K562 (cell line): Measurements from ENCODE around the gene TGFBR2. TPM values are rescaled to one million over a fixed set of nuclear protein-coding genes. Genes with fewer than 3 reads are reported as not detected.

Source experiments
- ATAC-seq: fragments of 200-7000 bp; cut with Tn5 transposase; 3 replicates; pipeline ENCODE4 v1.9.1; 2020; ENCODE audit warnings: moderate library complexity
- BruUV-seq: library from RNA; stranded (reverse); fragments of 400-500 nt; replicated peaks from 2 replicates; lab custom pipeline; 2021; lab: Mats Ljungman, UMichigan
- CTCF ChIA-PET: fragments of 300-600 bp; formaldehyde crosslinking; extraction: SDS; loops from one replicate; lab custom pipeline; 2021; ENCODE audit warnings: low intra/inter-chr PET ratio; lab: Yijun Ruan, JAX
- POLR2A ChIA-PET: fragments of 300-600, 350-650 bp; sonication (Branson Sonifier 250); formaldehyde crosslinking; extraction: SDS; loops from one replicate; lab custom pipeline; 2021; ENCODE audit warnings: antibody characterized with exemption, inconsistent platforms; lab: Yijun Ruan, JAX
- DNase-seq, 4 experiments: peaks; one replicate each; pipeline versions ENCODE4 v3.0.0 to v3.0.0-alpha.2; 2011 to 2018; ENCODE audit warnings: low spot score in 3 of 4, mixed read lengths in 3 of 4; ENCODE audit errors: extremely low read depth in 1 of 4
- FAIRE-seq: peaks from 2 replicates; lab custom pipeline; 2011; peaks lifted over from hg19 to GRCh38; lab: Jason Lieb, UNC
- H2AFZ ChIP-seq: 2 replicates; pipeline ENCODE4 v1.6.0; 2011; ENCODE audit warnings: low read depth, low read length, control low read depth, inconsistent platforms
- H3K27ac ChIP-seq: fragments of 200-600 bp; 3 replicates; pipeline ENCODE4 v1.8.0; 2011; ENCODE audit warnings: low read depth, mild to moderate bottlenecking, control low read depth, inconsistent platforms, low read length, moderate library complexity, mixed read lengths; ENCODE audit errors: extremely low read depth
- H3K27me3 ChIP-seq, 2 experiments: fragments of 300-600 bp in 1 of 2; 2 replicates in 1 of 2; 3 replicates in 1 of 2; pipeline versions ENCODE4 v1.6.0 to v1.8.0; 2011; ENCODE audit warnings: inconsistent platforms in 2 of 2, low read length in 2 of 2, mild to moderate bottlenecking in 1 of 2, mixed read lengths in 1 of 2, moderate library complexity in 1 of 2; ENCODE audit not compliant: control insufficient read depth in 2 of 2, insufficient read depth in 2 of 2
- H3K36me3 ChIP-seq: fragments of 300-600 bp; 3 replicates; pipeline ENCODE4 v1.8.0; 2011; ENCODE audit warnings: mild to moderate bottlenecking, low read length, inconsistent platforms; ENCODE audit not compliant: control insufficient read depth, insufficient read depth
- H3K4me1 ChIP-seq, 2 experiments: fragments of 200-600 bp in 1 of 2; replicated peaks in 1 of 2; 2 replicates in 1 of 2; 3 replicates in 1 of 2; pipeline versions ENCODE4 v1.5.1 to v1.8.0; 2011; ENCODE audit warnings: inconsistent platforms in 2 of 2, low read length in 2 of 2, mild to moderate bottlenecking in 1 of 2, mixed read lengths in 1 of 2, moderate library complexity in 1 of 2; ENCODE audit not compliant: control insufficient read depth in 2 of 2, insufficient read depth in 2 of 2
- H3K4me2 ChIP-seq: 2 replicates; pipeline ENCODE4 v1.6.1; 2011; ENCODE audit warnings: low read length, control low read depth, inconsistent platforms, mixed read lengths; ENCODE audit not compliant: insufficient read depth
- H3K4me3 ChIP-seq: fragments of 200-600 bp; sonication (generic), shearing (Covaris generic); 2 replicates; pipeline ENCODE4 v1.5.1; 2016; ENCODE audit warnings: control low read depth, inconsistent platforms
- H3K79me2 ChIP-seq: fragments of 200-600 bp; 3 replicates; pipeline ENCODE4 v1.8.0; 2011; ENCODE audit warnings: low read length, inconsistent platforms; ENCODE audit not compliant: control insufficient read depth, insufficient read depth
- H3K9ac ChIP-seq, 2 experiments: 2 replicates each; pipeline versions ENCODE4 v1.6.0 to v1.6.1; 2011; ENCODE audit warnings: low read depth in 2 of 2, low read length in 2 of 2, control low read depth in 1 of 2, inconsistent platforms in 1 of 2, mild to moderate bottlenecking in 1 of 2, mixed read lengths in 1 of 2; ENCODE audit not compliant: insufficient read depth in 1 of 2
- H3K9me1 ChIP-seq: one replicate; pipeline ENCODE4 v1.6.0; 2011; ENCODE audit warnings: inconsistent platforms, mild to moderate bottlenecking, low read length, moderate library complexity; ENCODE audit not compliant: control insufficient read depth, insufficient read depth
- H3K9me3 ChIP-seq: replicated peaks from 2 replicates; pipeline ENCODE4 v1.5.1; 2011; ENCODE audit warnings: low read depth, low read length, inconsistent platforms; ENCODE audit not compliant: control insufficient read depth, insufficient read depth
- H4K20me1 ChIP-seq: replicated peaks from 2 replicates; pipeline ENCODE4 v1.6.1; 2011; ENCODE audit warnings: low read length, inconsistent platforms, mixed read lengths; ENCODE audit not compliant: control insufficient read depth, insufficient read depth
- ATF6 ChIP-seq: sonication (generic); formaldehyde crosslinking; IDR thresholded peaks from 2 replicates; pipeline ENCODE4 v1.4.0; 2020; ENCODE audit warnings: mild to moderate bottlenecking, missing genetic modification reagents
- CBFB ChIP-seq: sonication (generic); formaldehyde crosslinking; IDR thresholded peaks from 2 replicates; pipeline ENCODE4 v1.4.0; 2020; ENCODE audit warnings: mild to moderate bottlenecking, missing genetic modification reagents
- E2F5 ChIP-seq: sonication (generic); formaldehyde crosslinking; IDR thresholded peaks from 2 replicates; pipeline ENCODE4 v1.8.0; 2022; ENCODE audit warnings: mild to moderate bottlenecking, missing genetic modification reagents
- ERF ChIP-seq: fragments of 450-650 bp; formaldehyde crosslinking; IDR thresholded peaks from 2 replicates; pipeline ENCODE4 v1.4.0; 2020; ENCODE audit warnings: mild to moderate bottlenecking, mixed read lengths
- ESRRA ChIP-seq: fragments of 450-650 bp; IDR thresholded peaks from 2 replicates; pipeline ENCODE4 v1.6.1; 2014; ENCODE audit warnings: low read depth, mild to moderate bottlenecking, moderate library complexity, borderline replicate concordance
- JUN ChIP-seq, 2 experiments: sonication (generic) in 1 of 2; formaldehyde crosslinking in 1 of 2; IDR thresholded peaks; 2 replicates each; pipeline versions ENCODE4 v1.6.1 to v1.8.0; 2012 to 2022; ENCODE audit warnings: borderline replicate concordance in 2 of 2, mild to moderate bottlenecking in 2 of 2, improper control_type of control experiment in 1 of 2, low read depth in 1 of 2, low read length in 1 of 2, missing genetic modification reagents in 1 of 2
- JUND ChIP-seq, 2 experiments: IDR thresholded peaks; 2 replicates in 1 of 2; 3 replicates in 1 of 2; pipeline ENCODE4 v1.6.1; 2011; ENCODE audit warnings: borderline replicate concordance in 2 of 2, low read depth in 2 of 2, low read length in 2 of 2, improper control_type of control experiment in 1 of 2, missing biosample characterization in 1 of 2, missing genetic modification characterization in 1 of 2, missing genetic modification reagents in 1 of 2
- NR2C1 ChIP-seq, 2 experiments: fragments of 450-650 bp; IDR thresholded peaks; 2 replicates each; pipeline ENCODE4 v1.6.1; 2017; ENCODE audit warnings: mild to moderate bottlenecking in 2 of 2, antibody characterized with exemption in 1 of 2, inconsistent platforms in 1 of 2, missing compliant biosample characterization in 1 of 2, missing genetic modification characterization in 1 of 2
- PHTF2 ChIP-seq: fragments of 250-450 bp; sonication (Bioruptor Pico); IDR thresholded peaks from 2 replicates; pipeline ENCODE4 v1.5.0; 2021; ENCODE audit warnings: mild to moderate bottlenecking
- SMARCA4 ChIP-seq: fragments of 450-650 bp; IDR thresholded peaks from 2 replicates; pipeline ENCODE4 v1.6.1; 2016
- TOE1 ChIP-seq, 2 experiments: fragments of 450-650 bp in 1 of 2; sonication (generic) in 1 of 2; formaldehyde crosslinking in 1 of 2; IDR thresholded peaks; 2 replicates each; pipeline versions ENCODE4 v1.7.1 to v1.8.0; 2016 to 2022; ENCODE audit warnings: borderline replicate concordance in 2 of 2, mild to moderate bottlenecking in 2 of 2, antibody characterized with exemption in 1 of 2, inconsistent platforms in 1 of 2, low read depth in 1 of 2, missing genetic modification reagents in 1 of 2, moderate library complexity in 1 of 2
- ZBTB7A ChIP-seq: IDR thresholded peaks from 2 replicates; pipeline ENCODE4 v1.6.1; 2011; ENCODE audit warnings: low read depth, mild to moderate bottlenecking, low read length, moderate library complexity, borderline replicate concordance; ENCODE audit not compliant: control insufficient read depth
- ZNF280B ChIP-seq: fragments of 250-450 bp; sonication (Bioruptor Pico); IDR thresholded peaks from 2 replicates; pipeline ENCODE4 v1.5.1; 2021; ENCODE audit warnings: mild to moderate bottlenecking
- ZNF644 ChIP-seq: fragments of 200-800 bp; sonication (Bioruptor generic); IDR thresholded peaks from 2 replicates; pipeline ENCODE4 v1.6.1; 2016; ENCODE audit warnings: low read depth, missing genetic modification characterization, missing compliant biosample characterization
- ZNF785 ChIP-seq: fragments of 250-450 bp; sonication (Bioruptor Pico); IDR thresholded peaks from 2 replicates; pipeline ENCODE4 v1.4.0; 2020; ENCODE audit warnings: mild to moderate bottlenecking
- WGBS: fragments of 100-300 bp; shearing (Covaris generic); methylation state at CpG from one replicate; pipeline ENCODE4 v1.1.6; 2016; ENCODE audit warnings: low coverage, mixed read lengths; ENCODE audit not compliant: insufficient coverage; ENCODE audit errors: missing lambda C conversion rate; 5-methylcytosine and 5-hydroxymethylcytosine counted together
- in situ Hi-C: fragments of 300-500 bp; cut with MboI; formaldehyde crosslinking; loops from 4 replicates; pipeline ENCODE4 v1.15.0; 2018; ENCODE audit warnings: inconsistent platforms, mixed read lengths
- intact Hi-C: fragments of 100-400 bp; cut with micrococcal nuclease; formaldehyde crosslinking; loops from 2 replicates; pipeline ENCODE4 v1.14.2; 2022
- polyA plus RNA-seq, 8 experiments: library from polyadenylated mRNA; depleted of rRNA in 4 of 8; stranded (reverse) in 5 of 8; unstranded in 3 of 8; fragments of >200 nt; fragmentation: Nextera tagmentation in 2 of 8; fragmentation: Illumina TruSeq in 1 of 8; extraction: Ambion mirVana in 2 of 8; extraction: Trizol in 1 of 8; gene quantifications; 2 replicates each; pipeline versions ENCODE4 v1.2.1 to v1.2.3, GENCODE V29; 2011 to 2014; ENCODE audit warnings: inconsistent platforms in 1 of 8, missing spikeins in 1 of 8
- total RNA-seq, 7 experiments: library from RNA; depleted of rRNA in 6 of 7; stranded (reverse); fragments of >200 nt in 6 of 7; fragmentation: Illumina TruSeq in 2 of 7; extraction: Trizol in 2 of 7; gene quantifications; 2 replicates each; pipeline versions ENCODE4 v1.2.1 to v1.2.3, GENCODE V29; 2011 to 2021; ENCODE audit warnings: low replicate concordance in 1 of 7
- TF ChIP-seq, protein P1 (sequence below): fragments of 450-650 bp; IDR thresholded peaks from 2 replicates; pipeline ENCODE4 v1.6.1; 2016; ENCODE audit warnings: low read depth, mild to moderate bottlenecking, moderate library complexity

Gene TGFBR2
- total and polyA plus RNA-seq, 9 of the 15 experiments (the other 6 are each of a cell fraction or from before 2014, with no cell fraction given), result 0.11 to 0.84 (median 0.24) TPM

DNA sequence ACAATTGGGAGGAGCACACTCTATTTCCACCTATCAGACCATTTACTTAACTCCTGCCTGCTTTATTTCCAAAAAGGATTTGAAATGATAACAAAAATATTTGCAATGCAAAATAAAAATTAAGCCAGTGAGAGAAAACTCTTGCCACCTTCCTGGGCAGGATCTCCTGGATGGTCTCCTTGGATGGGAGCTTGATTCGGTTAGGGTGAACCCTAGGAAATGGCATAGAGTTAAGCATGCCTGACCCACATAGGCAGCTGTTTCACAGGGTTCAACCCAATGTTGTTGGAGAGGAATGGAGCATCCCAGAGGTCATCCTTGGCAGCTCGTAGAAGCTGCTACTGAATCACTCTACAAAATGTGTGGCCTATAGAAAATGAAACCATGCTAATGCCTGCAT lies 83.8 kb downstream of the TGFBR2 start:
- Histone ChIP-seq H3K9me3 (no peaks in the 10 kb centered on the region), H2AFZ (no peak overlapping the region), H3K4me1 (no peaks in the 10 kb centered on the region), H4K20me1 (no peaks in the 10 kb centered on the region), H3K4me2 (no peak overlapping the region)
- intact Hi-C loops, result loop anchor here (5.0 kb wide), 1 partner anchor 678 kb away; no protein-coding TSS in a partner anchor
- FAIRE-seq (no peak), DNase-seq (no peak)
- in situ Hi-C loops, result no loop called here
- TF ChIP-seq PHTF2 (CRISPR knock-in tag), result no peak
- no peak for TF ChIP-seq ESRRA
- TF ChIP-seq JUND (IDR thresholded peaks at IDR 0.05; ENCODE audit: borderline replicate concordance, low read depth, low read length), result no peak
- no peak for TF ChIP-seq JUND (tag; IDR thresholded peaks at IDR 0.05; ENCODE audit: borderline replicate concordance, low read depth, low read length)
- TF ChIP-seq ZNF785 (CRISPR knock-in tag), result no peak
- no peak for TF ChIP-seq JUN (IDR thresholded peaks at IDR 0.05; ENCODE audit: borderline replicate concordance, low read depth, low read length)
- no peak for TF ChIP-seq JUN (CRISPR knock-in tag; IDR thresholded peaks at IDR 0.05; ENCODE audit: borderline replicate concordance)
- no peak for TF ChIP-seq ZNF280B (CRISPR knock-in tag)
- no peak for TF ChIP-seq TOE1 (IDR thresholded peaks at IDR 0.05; ENCODE audit: borderline replicate concordance)
- TF ChIP-seq TOE1 (CRISPR knock-in tag; IDR thresholded peaks at IDR 0.05; ENCODE audit: borderline replicate concordance, low read depth), result no peak
- TF ChIP-seq, protein P1, sequence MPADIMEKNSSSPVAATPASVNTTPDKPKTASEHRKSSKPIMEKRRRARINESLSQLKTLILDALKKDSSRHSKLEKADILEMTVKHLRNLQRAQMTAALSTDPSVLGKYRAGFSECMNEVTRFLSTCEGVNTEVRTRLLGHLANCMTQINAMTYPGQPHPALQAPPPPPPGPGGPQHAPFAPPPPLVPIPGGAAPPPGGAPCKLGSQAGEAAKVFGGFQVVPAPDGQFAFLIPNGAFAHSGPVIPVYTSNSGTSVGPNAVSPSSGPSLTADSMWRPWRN, result no peak
- TF ChIP-seq ZNF644, result no peak
- TF ChIP-seq ZBTB7A, result no peak
- TF ChIP-seq E2F5 (CRISPR knock-in tag), result no peak
- TF ChIP-seq SMARCA4, result no peak
- no peak for TF ChIP-seq ATF6 (CRISPR knock-in tag)
- TF ChIP-seq NR2C1 (IDR thresholded peaks at IDR 0.05), result no peak
- TF ChIP-seq NR2C1 (tag; IDR thresholded peaks at IDR 0.05), result no peak
- TF ChIP-seq CBFB, result no peak
- no peak for TF ChIP-seq ERF (CRISPR knock-in tag)
- TF ChIP-seq, all 486 proteins: peak for 0
- ChIA-PET POLR2A (no interaction called here), CTCF (no interaction called here)
- no peaks in the 10 kb centered on the region for H3K27me3 ChIP-seq
- no TSS peak for BruUV-seq
- H3K79me2 ChIP-seq, result no peaks in the 10 kb centered on the region
- ATAC-seq, result no peak
- H3K36me3 ChIP-seq, result no peaks in the 10 kb centered on the region
- H3K27ac ChIP-seq, result no peak overlapping the region
- H3K4me3 ChIP-seq, result no peak overlapping the region
- WGBS, result 0% methylated on average over 2 of the region's 2 CpGs
- H3K9me1 ChIP-seq, result no peaks in the 10 kb centered on the region
- H3K9ac ChIP-seq, result no peak overlapping the region
